Ramos (cell line): Measurements from ENCODE around the gene NACC2.

Source experiments
- in situ Hi-C: fragments of 300-500 bp; cut with MboI; formaldehyde crosslinking; loops from one replicate; pipeline ENCODE4 v1.14.3; 2022; ENCODE audit warnings: low sequenced_read_pairs; ENCODE audit not compliant: unreplicated experiment

The NACC2 gene

DNA sequence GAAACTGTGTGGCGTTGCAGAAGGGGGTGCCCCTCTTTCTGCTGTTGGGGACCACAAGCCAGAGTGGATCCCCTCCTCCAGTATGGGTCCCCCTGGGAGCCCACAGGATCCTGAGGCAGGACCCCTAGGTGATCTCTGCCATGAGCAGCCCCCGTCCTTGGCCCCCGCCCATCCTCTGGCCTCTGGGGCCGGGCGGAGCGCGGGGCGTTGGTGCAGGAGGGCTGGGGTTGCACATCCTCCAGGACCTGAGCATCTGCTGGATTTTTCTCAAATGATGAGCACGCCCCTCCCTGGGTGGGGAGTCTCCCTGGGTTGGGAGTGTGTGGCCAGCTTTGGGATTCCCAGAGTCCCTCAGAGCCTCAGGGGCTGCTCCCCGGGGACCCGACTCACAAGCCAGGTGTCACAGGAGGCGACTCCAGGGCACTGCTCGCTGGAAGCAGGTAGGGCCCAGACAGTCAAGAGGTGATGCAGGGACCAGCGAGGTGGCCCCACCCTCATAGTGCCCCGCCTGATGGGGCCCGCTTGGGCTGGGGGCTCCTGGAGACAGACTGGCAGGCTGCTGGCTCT is 107.2 kb downstream of the NACC2 start:
- in situ Hi-C loops, result no loop called here

DNA sequence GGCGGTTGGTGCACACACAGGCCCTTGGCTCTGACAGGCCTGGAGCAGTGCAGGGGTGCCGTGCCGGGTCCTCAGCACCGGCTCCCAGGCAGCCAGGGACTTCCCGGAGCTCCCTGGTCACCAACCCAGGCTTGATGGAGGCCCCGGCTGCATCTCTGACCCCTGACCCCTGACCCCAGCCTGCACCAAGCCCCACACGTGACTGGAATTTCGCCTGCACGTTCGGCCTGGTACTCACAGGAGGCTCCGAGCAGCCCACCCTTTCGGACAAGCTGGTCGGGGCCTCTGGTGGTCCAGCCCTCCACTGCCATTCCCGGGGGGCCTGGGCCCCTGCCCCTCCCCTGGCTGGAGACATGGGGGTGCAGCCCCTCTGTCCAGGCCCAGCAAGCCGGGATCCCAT is 108.5 kb downstream of the NACC2 start:
- in situ Hi-C loops, result no loop called here

DNA sequence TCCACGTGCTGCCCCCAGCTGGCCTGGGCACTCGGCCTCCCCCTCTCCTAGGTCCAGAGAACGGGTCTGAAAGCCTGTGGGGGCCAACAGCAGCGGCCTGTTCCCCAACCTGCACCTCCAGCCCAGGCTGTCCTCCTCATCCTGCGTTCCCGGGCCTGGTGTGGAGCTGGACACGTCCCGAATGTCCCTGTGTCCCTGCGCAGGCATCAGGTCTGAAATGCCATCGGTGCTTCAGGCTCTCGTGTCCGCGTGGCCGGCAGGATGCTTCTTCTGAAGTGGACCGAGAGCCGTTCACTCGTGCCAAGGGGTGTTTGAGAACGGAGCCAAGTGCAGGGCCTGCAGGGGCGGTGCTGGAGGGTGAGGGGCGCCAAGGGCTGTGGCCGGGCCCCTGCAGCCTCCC is 109.2 kb downstream of the NACC2 start:
- in situ Hi-C loops, result no loop called here

DNA sequence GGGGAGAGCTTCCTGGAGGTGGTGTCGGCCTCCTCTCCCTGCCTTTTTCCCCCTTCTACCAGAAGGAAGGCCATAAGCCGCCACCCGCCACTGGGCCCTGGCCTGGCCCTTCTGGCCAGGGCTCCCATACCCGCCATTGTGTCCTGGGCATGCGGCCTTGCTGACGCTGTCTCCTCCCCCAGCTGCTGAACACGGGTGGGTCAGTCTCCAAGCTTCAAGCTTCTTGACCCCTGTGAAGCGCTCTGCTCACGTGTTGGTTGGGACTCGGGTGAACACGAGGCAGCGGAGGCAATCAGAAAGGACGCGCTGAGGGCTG is 109.7 kb downstream of the NACC2 start:
- in situ Hi-C loops, result no loop called here

DNA sequence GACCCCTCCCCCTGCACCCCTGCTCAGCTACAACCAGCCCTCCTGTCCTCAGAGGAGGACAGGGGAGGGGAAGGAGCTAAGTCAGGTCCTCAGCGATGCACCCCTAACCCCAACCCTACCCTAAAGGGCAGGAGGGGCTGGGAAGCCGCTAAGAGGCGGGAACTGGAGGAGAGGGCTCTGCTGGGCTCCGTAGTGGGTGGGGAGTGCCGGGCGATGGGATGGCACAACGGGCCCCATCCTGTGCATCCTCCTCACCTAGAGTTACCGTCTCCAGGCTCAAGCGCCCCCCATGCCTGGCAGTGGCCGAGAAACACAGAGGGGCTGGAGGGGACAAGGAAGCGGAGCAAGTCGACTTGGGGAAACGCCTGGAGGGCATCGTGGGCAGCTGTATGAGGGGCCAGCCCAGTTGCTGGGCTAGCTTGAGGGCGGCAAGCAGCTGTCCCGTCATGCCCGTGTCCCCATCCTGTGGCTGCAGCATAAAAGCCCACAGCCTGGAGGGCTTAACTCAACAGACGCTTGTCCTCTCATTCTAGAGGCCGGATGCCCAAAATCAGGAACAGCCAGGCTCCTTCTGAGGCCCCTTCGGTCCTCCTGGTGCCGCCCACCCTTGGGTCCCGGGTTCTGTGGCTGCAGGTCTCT is 110.9 kb downstream of the NACC2 start:
- in situ Hi-C loops, result no loop called here

DNA sequence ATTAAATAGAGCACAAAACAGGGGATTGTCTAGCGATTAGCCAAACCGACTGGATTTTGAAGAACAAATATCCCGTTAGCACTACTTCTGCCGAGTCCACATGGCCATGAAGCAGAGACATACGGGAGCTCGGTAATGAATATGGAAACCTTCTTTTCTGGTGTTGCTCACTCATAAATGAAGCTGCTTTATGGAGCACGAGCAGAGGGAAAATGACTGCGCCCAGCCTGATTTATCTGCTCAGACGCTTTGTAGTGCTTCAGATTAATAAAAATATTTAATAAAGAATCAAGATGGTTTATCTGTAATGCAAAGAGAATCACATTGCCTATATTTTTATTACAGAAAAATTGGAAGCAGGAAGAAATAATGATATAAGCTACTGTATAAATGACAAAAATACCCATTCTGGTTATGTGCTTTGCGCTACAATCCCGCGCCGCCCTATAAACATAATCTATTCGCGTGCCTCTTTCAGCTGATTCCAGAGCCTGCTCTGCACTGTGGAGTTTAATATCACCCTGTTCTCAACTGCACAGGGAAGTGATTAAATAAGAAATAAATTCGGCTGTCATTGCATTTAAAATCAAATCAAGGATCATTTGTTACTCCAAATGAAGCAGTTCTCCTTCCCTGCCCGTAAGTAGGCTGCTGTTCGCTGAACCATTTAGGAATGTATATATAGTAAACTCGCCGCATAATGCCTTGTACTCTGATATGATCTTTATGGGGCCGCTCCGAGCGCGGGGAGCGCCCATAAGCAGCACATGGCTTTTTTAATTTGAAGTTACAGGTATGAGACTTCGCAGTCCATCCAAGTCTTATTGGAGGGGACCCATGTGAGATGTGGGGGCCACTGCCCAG is 111.6 kb downstream of the NACC2 start:
- in situ Hi-C loops, result no loop called here

DNA sequence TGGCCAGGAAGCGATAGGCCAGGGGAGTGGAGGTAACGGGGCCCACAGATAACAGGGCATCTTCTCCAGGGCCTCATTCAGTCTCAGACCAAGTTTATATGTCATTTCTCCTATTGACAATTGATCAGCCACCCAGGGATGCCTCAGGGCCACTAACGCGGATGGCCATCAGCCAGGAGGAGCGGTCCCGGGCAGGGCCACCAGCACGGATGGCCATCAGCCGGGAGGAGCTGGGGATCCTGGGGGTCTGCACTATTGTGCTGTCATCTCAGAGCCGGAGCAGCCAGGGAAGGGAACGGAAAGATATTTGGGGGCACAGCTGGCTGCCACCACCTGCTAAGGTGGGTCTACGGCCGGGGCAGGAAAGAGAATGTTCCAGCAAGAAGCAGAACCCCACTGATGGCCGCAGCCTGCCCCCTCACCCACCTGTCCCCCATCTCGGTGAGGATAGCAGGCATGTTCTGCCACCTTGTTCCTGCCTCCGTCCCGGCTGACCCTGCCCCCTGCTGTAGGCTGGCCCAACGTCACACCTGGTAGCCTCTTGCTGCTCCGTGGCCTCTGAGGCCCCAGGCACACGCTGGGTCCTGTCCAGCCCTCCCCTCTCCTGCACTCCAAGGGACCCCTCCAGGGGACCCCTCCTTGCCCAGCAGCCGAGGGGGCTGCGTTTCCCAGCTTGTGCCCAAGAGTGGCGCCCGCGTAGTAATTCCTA is 112.4 kb downstream of the NACC2 start:
- in situ Hi-C loops, result no loop called here

DNA sequence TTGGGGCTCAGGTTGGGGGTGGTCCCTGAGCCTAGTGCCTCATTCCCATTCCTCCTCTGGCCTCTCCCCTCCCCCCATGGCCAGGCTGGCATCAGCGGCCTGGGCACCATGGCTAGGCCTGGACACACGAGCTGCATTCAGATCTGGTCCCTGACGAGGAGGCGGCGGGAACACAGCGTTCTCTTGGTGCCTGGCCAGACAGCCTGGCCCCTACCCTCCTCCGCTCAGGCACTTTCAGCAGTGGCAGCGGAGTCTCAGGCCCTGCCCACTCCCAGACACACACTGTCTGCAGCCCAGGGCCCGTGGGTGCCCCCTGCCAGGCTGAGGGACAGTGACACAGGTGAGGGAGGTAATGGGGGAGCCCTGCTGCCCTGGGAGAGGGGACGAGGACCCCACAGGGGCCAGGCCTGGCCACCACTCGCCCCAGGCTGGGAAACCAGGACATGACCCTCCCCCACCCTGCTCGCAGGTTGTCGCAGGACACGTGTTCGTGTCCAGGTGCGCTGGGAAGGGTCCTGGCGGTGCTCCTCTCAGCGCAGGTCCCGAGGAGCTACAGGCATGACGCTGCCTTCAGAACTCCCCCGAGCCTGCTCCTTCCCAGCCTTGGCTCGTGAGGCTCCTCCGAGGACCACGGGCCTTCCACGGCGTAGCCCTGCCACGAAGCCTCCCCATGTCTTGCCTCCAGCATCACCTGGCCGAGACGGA is 114.0 kb downstream of the NACC2 start:
- in situ Hi-C loops, result no loop called here

DNA sequence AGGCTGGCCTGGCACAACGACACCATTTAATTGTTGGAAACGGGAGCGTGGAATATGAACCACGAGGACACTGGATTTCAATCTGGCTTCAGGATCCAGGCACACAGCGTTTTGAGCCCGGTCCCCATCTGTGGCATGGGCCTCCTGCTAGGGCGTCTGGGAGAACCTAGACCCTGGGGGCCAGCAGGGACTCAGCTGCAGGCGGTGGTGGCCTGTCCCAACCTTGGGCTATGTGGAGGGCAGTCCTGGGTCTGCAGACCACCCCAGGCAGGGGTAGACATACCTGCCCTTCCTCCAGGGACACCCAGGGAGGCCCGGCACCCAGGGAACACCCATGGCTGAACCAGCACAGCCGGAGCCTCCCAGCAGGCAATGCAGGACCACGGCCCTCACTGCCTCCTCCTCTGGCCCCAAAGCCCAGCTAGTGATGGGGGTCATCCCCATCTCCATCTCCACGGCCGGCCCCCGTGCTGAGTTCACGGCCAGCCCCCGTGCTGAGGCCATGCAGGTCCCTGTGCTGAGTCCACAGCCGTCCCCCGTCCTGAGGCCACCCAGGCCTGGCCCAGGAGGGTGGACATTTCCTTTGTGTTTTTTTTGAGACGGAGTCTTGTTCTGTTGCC is 115.4 kb downstream of the NACC2 start:
- in situ Hi-C loops, result no loop called here

DNA sequence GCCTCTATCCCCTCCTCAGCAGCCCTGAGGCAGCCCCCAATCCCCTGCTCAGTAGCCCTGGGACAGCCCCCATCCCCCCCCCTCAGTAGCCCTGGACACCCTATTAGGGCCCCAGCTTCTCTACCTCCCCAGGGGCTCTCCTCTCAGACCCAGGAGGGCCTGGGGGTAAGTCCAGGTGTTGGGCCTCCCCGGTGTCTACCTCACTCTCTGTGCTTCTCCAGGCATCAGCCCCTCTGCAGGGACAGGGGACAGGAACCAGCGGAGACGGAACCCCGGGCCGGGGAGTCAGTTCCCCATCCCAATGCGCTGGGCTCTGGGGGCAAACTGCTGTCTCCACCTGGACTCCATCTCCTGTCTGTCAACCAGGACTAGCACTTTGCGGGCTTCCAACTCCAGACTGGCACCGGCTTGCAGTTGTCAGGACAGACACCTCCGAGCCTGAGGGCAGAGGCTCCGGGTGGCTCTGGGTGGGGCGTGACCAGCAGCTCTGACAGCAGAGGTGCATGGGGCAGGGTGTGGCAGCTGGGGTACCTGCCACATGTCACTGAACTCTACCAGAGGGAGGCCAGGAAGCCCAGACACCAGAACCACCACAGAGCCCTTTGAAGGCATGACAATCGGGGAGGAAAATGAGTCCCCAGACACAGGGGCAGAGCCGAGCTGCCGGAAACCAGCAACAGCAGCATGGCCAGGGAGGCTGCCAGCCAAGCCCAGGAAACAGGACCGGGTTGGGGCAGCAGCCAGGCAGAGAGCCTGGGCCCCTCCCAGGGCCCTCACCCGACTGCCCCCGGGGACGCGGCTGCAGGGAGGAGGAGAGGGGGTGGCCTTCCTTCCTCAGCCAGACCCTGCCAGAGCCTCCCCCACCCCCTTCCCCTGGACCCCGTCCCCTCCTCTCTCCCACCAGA is 116.2 kb downstream of the NACC2 start:
- in situ Hi-C loops, result no loop called here

DNA sequence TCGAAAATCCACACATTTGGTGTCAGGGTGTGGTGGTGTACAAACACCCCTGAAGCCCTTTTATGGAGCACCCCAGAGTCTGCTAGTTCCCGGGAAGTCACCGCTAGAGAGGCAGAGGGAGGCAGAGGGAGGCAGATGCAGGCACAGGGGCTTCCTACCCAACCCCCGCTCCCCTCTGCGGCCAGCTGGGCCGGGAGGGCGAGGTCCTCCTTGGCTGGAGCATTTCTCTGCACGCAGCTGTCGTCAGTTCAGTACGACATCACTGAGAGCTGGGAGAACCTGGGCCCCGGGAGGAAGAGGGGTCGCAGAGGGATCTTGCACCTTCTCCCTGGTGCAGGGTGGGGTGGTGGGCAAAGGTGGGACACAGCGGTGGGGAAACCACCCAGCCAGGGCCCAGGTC is 118.1 kb downstream of the NACC2 start:
- in situ Hi-C loops, result no loop called here

DNA sequence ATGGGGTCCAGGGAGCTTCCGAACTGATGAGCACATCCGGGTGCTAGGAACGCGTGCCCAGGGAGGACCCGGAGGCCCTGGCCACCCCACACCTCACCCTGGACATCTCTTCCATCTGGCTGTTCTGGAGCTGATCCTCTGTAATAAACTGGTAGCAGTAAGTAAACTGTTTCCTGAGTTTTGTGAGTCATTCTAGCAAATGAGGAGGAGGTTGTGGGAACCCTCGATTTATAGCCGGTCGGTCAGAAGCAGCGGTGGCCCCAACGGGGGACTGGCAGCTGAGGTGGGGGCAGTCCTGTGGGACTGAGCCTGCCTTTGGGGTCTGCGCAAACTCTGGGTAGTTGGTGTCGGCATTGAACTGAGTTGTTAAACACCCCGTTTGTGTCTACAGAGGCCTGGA is 118.6 kb downstream of the NACC2 start:
- in situ Hi-C loops, result no loop called here

DNA sequence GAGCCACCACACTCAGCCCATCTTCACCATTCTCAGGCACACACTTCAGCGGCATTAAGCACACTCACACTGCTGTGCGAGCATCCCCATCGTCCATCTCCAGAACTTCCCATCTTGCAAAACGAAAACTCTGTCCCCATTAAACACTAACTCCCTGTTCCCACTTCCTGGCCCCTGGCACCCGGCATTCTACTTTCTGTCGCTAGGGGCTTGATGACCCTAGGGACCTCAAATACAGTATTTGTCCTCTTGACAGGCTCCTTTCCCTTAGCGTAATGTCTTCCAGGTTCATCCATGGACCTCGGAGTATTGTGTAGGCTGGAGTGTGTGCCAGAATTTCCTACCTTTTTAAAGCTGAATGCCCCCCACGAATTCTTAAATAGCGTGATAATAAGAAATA is 119.3 kb downstream of the NACC2 start:
- in situ Hi-C loops, result no loop called here

DNA sequence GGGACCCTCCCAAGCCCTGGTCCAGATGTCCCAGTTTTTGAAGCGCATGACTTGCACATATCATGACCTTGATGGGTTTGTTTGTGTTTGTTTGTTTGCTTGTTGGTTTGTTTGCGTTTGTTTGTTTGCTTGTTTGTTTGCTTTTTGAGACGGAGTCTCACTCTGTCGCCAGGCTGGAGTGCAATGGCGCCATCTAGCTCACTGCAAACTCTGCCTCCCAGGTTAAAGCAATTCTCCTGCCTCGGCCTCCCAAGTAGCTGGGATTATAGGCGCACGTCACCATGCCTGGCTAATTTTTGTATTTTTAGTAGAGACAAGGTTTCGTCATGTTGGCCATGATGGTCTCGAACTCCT is 120.9 kb downstream of the NACC2 start:
- in situ Hi-C loops, result no loop called here

DNA sequence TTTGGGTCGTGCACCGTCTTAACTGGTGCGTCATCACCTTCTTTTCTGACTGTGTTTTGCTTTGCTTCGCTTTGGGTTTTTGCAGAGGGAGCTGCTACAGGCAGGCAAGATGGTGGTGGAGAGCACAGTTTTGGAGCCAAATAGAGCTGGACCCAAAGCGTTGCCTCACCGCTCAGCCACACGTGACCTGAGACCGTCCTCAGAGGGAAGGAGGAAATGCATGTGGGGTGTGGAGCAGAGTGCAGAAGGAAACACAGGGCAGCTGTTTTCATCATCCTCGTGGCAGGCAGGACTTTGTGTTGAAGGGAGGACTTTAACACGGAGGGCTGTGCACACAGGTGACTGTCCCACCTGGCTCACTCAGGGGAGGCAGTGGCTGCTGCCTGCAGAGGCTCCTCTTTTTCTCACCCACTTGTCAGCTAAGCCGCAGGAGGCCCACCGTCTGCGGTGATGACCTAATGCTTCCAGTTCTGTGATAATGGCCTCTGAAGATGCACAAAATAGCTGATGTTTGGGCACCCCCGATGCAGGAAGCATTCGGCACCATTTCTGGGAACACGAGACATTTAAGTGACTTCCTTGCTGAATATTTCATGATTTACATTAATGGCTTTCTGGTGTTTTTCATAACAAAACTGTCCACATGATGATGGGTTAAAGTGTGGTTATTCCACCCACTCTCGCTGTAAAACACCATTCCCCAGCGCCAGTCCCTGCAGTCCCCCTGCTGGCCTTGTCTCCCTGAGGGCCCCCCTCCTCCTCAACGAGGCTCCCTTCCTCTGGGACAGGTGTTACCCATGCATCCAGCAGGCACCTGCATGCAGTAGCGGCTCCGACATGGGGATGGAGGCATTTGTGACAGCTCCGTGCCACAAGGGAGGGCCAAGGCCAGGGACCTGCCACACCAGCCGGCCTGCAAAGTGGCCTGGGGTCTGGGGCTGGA is 121.5 kb downstream of the NACC2 start:
- in situ Hi-C loops, result no loop called here

DNA sequence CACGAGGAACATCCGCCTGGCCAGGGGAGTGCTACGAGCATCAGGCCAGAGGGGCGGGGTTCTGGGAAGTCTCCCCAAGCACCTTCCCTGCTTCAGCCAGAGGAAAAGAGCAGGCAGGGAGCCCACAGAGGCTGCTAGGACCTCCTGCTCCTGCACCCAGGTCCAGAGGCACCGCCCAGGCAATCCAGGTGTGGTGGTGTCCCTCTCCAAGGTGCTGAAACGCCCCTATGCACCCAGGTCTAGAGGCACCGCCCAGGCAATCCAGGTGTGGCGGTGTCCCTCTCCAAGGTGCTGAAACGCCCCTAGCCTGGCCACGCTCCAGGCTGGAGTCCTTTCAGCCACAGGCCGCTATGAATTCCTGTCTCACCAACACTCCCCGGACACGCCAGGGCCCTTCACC is 123.2 kb downstream of the NACC2 start:
- in situ Hi-C loops, result no loop called here

DNA sequence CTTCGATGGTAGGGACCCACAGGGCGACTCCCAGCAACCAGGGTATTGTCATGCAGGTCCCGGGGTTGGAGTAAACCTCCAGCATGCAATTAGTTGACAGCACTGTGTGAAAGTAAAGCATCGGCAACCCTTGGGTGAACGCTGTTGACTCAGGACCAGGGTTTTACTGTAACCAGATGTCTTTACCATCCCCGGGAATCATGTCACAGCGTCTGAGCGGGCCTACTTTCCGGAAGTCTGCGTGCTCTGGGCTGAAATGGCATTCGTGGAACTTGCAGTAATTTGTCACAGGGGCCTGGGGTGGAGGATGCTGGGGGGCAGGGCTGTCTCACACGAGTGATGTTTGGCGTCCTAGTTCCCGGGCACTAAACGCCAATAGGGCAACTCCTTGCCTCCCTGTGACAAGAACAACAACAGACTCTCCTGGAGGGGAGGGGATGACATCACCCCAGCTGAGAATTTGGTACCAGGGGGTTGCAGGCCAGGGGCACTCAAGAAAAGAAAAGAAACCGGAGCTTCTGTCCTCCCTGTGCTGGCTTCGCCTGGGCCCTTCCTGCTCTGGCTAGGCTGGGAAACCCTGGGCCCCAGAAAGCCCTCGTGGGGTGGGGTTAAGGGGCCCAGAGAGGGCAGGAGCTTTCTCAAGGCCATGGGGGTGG is 123.8 kb downstream of the NACC2 start:
- in situ Hi-C loops, result no loop called here
